Transverse colon (tissue), 4 donors: Measurements from ENCODE around the gene SPTLC3. TPM values are rescaled to one million over a fixed set of nuclear protein-coding genes. Genes with fewer than 3 reads are reported as not detected.

ENCODE experiments used
- DNase-seq: peaks from one replicate; pipeline ENCODE4 v3.0.0-alpha.2; 2019
- H3K27ac ChIP-seq, 4 donors: fragments of 200-600 bp; sonication (generic); 2 replicates each; pipeline ENCODE4 v1.5.1; 2016 to 2018; ENCODE audit warnings: inconsistent platforms in 4 of 4
- H3K27me3 ChIP-seq: fragments of 200-600 bp; sonication (generic); 2 replicates; pipeline ENCODE4 v1.5.1; 2017; ENCODE audit warnings: inconsistent platforms
- H3K36me3 ChIP-seq, 4 donors: fragments of 200-600 bp; sonication (generic); 2 replicates each; pipeline ENCODE4 v1.5.1; 2017 to 2019; ENCODE audit warnings: inconsistent platforms in 4 of 4
- H3K4me1 ChIP-seq, 4 donors: fragments of 200-600 bp; sonication (generic); 2 replicates each; pipeline ENCODE4 v1.5.1; 2017 to 2020; ENCODE audit warnings: inconsistent platforms in 4 of 4
- H3K4me3 ChIP-seq, 4 donors: fragments of 200-600 bp; sonication (generic); 1 replicate in 1 of 4; 2 replicates in 3 of 4; pipeline versions ENCODE4 v1.5.1 to v1.6.1; 2017 to 2019; ENCODE audit warnings: inconsistent platforms in 4 of 4
- H3K9me3 ChIP-seq, 2 donors: fragments of 200-600 bp; sonication (generic); 2 replicates each; pipeline ENCODE4 v1.5.1; 2017 to 2019; ENCODE audit warnings: inconsistent platforms in 2 of 2
- EP300 ChIP-seq: sonication (generic); formaldehyde crosslinking; IDR thresholded peaks from one replicate; pipeline ENCODE4 v1.6.1; 2017; ENCODE audit warnings: antibody characterized with exemption, low read depth
- POLR2A ChIP-seq: fragments of 450-650 bp; IDR thresholded peaks from one replicate; pipeline ENCODE4 v1.6.1; 2016; ENCODE audit warnings: antibody characterized with exemption, mild to moderate bottlenecking, moderate library complexity
- POLR2AphosphoS5 ChIP-seq, 3 donors: sonication (generic); formaldehyde crosslinking; IDR thresholded peaks; one replicate each; pipeline ENCODE4 v1.6.1; 2016; ENCODE audit warnings: antibody characterized with exemption in 3 of 3
- WGBS, 2 donors: methylation state at CpG; one replicate each; pipeline ENCODE4 v1.1.5; 2018; ENCODE audit warnings: low coverage in 1 of 2; 5-methylcytosine and 5-hydroxymethylcytosine counted together
- in situ Hi-C, 4 donors: fragments of 200-750 bp; cut with MboI; loops; one replicate each; pipeline versions ENCODE4 v1.15.0 to v1.15.1; 2017; ENCODE audit warnings: low sequenced_read_pairs in 3 of 4, low pct_ligation_motif_present in 1 of 4, low pct_unique_long_range_greater_than_20kb in 1 of 4
- intact Hi-C: fragments of 100-400 bp; cut with DNase I; formaldehyde crosslinking; loops from one replicate; pipeline ENCODE4 v1.15.1; 2023; ENCODE audit warnings: low total_unique reads
- total RNA-seq, 4 donors: library from RNA; depleted of rRNA; stranded (reverse); fragments of >200 nt; gene quantifications; one replicate each; pipeline ENCODE4 v1.1.0, GENCODE V29; 2016
- TF ChIP-seq, protein P1 (sequence below), 5 experiments: fragments of 200-600 bp in 3 of 5; fragments of 450-650 bp in 2 of 5; sonication (generic) in 3 of 5; IDR thresholded peaks; 1 replicate in 2 of 5; 2 replicates in 3 of 5; pipeline ENCODE4 v1.5.1; 2016 to 2017; ENCODE audit warnings: antibody characterized with exemption in 5 of 5, inconsistent platforms in 3 of 5, mild to moderate bottlenecking in 2 of 5, moderate library complexity in 1 of 5

SPTLC3 gene
- total RNA-seq, 4 donors from 2014 or later: 2.6 to 11.6 (median 8.8) TPM

GRCh38 chr20:13130707-13131103, 121.9 kb downstream of the SPTLC3 start:
- no peaks in the 10 kb centered on the region for H3K36me3 ChIP-seq
- no peaks in the 10 kb centered on the region for H3K27me3 ChIP-seq
- TF ChIP-seq POLR2A: no peak
- TF ChIP-seq POLR2AphosphoS5 (IDR thresholded peaks at IDR 0.05): no peak
- TF ChIP-seq, protein P1, sequence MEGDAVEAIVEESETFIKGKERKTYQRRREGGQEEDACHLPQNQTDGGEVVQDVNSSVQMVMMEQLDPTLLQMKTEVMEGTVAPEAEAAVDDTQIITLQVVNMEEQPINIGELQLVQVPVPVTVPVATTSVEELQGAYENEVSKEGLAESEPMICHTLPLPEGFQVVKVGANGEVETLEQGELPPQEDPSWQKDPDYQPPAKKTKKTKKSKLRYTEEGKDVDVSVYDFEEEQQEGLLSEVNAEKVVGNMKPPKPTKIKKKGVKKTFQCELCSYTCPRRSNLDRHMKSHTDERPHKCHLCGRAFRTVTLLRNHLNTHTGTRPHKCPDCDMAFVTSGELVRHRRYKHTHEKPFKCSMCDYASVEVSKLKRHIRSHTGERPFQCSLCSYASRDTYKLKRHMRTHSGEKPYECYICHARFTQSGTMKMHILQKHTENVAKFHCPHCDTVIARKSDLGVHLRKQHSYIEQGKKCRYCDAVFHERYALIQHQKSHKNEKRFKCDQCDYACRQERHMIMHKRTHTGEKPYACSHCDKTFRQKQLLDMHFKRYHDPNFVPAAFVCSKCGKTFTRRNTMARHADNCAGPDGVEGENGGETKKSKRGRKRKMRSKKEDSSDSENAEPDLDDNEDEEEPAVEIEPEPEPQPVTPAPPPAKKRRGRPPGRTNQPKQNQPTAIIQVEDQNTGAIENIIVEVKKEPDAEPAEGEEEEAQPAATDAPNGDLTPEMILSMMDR (IDR thresholded peaks at IDR 0.05): no peak
- TF ChIP-seq EP300: no peak
- WGBS, 2 donors: 89 to 93% methylated on average over 3 of the region's 3 CpGs
- DNase-seq: no peak
- H3K27ac ChIP-seq: no peak overlapping the region
- H3K4me3 ChIP-seq: no peak overlapping the region
- intact Hi-C loops (no loop called here), in situ Hi-C loops (loop anchor here in 1 of 4 donors (25.0 kb wide), 1 partner anchor 107 kb away; no protein-coding TSS in a partner anchor)
- no peaks in the 10 kb centered on the region for H3K9me3 ChIP-seq
- H3K4me1 ChIP-seq: no peaks in the 10 kb centered on the region

DNA sequence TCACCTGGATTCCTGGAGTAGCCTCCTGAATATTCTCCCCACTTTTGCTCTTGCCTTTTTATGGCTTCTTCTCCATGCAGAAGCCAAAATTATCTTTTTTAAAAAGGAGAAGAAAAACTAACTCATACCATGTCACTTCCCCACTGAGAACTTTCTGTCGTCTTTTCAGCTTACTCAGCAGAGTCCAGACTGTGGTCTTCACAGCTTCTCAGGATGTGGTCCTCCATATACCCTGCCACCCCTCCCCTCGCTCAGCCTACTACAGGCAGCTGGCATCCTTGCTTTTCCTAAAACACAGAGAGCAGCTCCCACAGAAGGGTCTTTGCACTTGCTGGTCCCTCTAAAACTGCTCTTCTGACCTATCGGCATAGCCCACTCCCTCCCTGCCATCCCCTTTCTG, 122.9 kb downstream of the SPTLC3 start:
- no peaks in the 10 kb centered on the region for H3K4me1 ChIP-seq
- 56 to 89% methylated on average over 3 of the region's 3 CpGs for WGBS, 2 donors
- in situ Hi-C loops (loop anchor here in 1 of 4 donors (25.0 kb wide), 1 partner anchor 106 kb away; no protein-coding TSS in a partner anchor), intact Hi-C loops (no loop called here)
- DNase-seq: no peak
- no peaks in the 10 kb centered on the region for H3K9me3 ChIP-seq
- H3K4me3 ChIP-seq: no peak overlapping the region
- no peaks in the 10 kb centered on the region for H3K36me3 ChIP-seq
- TF ChIP-seq POLR2AphosphoS5 (IDR thresholded peaks at IDR 0.05): no peak
- TF ChIP-seq POLR2A: no peak
- TF ChIP-seq EP300: no peak
- TF ChIP-seq, protein P1 (IDR thresholded peaks at IDR 0.05): no peak
- no peak overlapping the region for H3K27ac ChIP-seq
- H3K27me3 ChIP-seq: no peaks in the 10 kb centered on the region

GRCh38 chr20:13139459-13140150, 130.8 kb downstream of the SPTLC3 start:
- no peaks in the 10 kb centered on the region for H3K9me3 ChIP-seq
- intact Hi-C loops: no loop called here
- no peak overlapping the region for H3K4me3 ChIP-seq
- no peaks in the 10 kb centered on the region for H3K27me3 ChIP-seq
- DNase-seq: no peak
- 75 to 82% methylated on average over 4 of the region's 4 CpGs for WGBS, 2 donors
- TF ChIP-seq POLR2A (no peak), EP300 (no peak), POLR2AphosphoS5 (IDR thresholded peaks at IDR 0.05) (no peak)
- TF ChIP-seq, protein P1 (IDR thresholded peaks at IDR 0.05): no peak
- no peaks in the 10 kb centered on the region for H3K4me1 ChIP-seq
- in situ Hi-C loops: loop anchor here in 1 of 4 donors (25.0 kb wide), 1 partner anchor 98 kb away; no protein-coding TSS in a partner anchor
- H3K27ac ChIP-seq: no peak overlapping the region
- no peaks in the 10 kb centered on the region for H3K36me3 ChIP-seq

GRCh38 chr20:13140201-13140600, 131.4 kb downstream of the SPTLC3 start:
- H3K27me3 ChIP-seq: no peaks in the 10 kb centered on the region
- 82 to 97% methylated on average over 3 of the region's 3 CpGs for WGBS, 2 donors
- H3K4me1 ChIP-seq: no peaks in the 10 kb centered on the region
- no peak overlapping the region for H3K4me3 ChIP-seq
- intact Hi-C loops: no loop called here
- H3K27ac ChIP-seq: no peak overlapping the region
- DNase-seq: no peak
- H3K36me3 ChIP-seq: no peaks in the 10 kb centered on the region
- H3K9me3 ChIP-seq: no peaks in the 10 kb centered on the region
- in situ Hi-C loops: loop anchor here in 1 of 4 donors (25.0 kb wide), 1 partner anchor 97 kb away; no protein-coding TSS in a partner anchor
- no peak for TF ChIP-seq POLR2A
- TF ChIP-seq, protein P1 (IDR thresholded peaks at IDR 0.05): no peak
- no peak for TF ChIP-seq EP300
- no peak for TF ChIP-seq POLR2AphosphoS5 (IDR thresholded peaks at IDR 0.05)
